IPS-18c (cell line): ENCODE results near the gene ATAD3A.

Experiments used
- H3K4me3 ChIP-seq: 2 replicates; pipeline ENCODE4 v1.7.0; 2013; ENCODE audit warnings: low read depth, mild to moderate bottlenecking, low read length, moderate library complexity; ENCODE audit not compliant: insufficient read depth
- H3K9me3 ChIP-seq: one replicate; pipeline ENCODE4 v1.6.1; 2013; ENCODE audit warnings: mild to moderate bottlenecking, low read length, moderate library complexity; ENCODE audit not compliant: control insufficient read depth, insufficient read depth

ATAD3A gene

GRCh38 chr1:1578371-1578940 lies 66.5 kb downstream of the ATAD3A start:
- Histone ChIP-seq H3K9me3 (no peaks in the 10 kb centered on the region), H3K4me3 (no peak overlapping the region)

- Histone ChIP-seq H3K9me3 (no peaks in the 10 kb centered on the region), H3K4me3 (no peak overlapping the region)
These were observed 70.8 kb downstream of the ATAD3A start for GRCh38 chr1:1582585-1583346.

DNA sequence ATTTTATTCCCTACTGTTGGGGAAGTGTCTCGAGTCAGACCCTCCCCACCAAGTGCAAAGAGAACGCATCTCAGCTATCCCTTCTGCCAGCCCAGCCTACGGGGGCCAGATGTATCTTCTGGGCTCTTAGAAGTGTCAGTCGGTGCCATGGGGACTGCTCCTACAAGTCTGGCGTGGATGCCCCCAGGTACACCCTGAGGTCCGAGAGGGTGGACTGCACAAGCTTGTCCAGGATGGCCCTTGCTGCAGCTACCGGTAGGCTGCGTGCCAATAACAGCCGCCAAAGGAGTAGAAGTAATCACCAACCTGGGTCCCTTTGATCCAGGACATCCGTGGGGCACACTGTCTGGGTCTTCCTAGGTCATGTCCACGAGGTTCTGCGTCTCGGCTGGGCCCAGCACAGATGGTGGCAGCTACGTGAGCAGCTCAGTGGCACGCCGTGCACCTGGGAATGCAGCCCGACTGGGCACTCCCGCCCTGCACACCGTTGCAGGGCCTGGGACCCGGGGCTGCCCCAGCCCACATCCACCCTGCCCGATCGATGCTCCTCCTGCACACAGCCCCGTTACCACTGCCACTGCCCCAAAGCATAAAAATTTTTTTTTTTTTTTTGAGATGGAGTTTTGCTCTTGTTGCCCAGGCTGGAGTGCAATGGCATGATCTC lies 71.5 kb downstream of the ATAD3A start:
- no peaks in the 10 kb centered on the region for H3K9me3 ChIP-seq
- no peak overlapping the region for H3K4me3 ChIP-seq
